Activated T-cell treated with anti-CD3 and anti-CD28 coated beads for 1 hour (primary cell): ENCODE results near the gene XYLT2.
A peak's percentile ranks its signal among the peaks of the same experiment; 100 is the strongest.

Experiments
- DNase-seq: peaks from one replicate; pipeline ENCODE4 v3.0.0-alpha.2; 2020; ENCODE audit warnings: low read depth

Gene XYLT2

DNA sequence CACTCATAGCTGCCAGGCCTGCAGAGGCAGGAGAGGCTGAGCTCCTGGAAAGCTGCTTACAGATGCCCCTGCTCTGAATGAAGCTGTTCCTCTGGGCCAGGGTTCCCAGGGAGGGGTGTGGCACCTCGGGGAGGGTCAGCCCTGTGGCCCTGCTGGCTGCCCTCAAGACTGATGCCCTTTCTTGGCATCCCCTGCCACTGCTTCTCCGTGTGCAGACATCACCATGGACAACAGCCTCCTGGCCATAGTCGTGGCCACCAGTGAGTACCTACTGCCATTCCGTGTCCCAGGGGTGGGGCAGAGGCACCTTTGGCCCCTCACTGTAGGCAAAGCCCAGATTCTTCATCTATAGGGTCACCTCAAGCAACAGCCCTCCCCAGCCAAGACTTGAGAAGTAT is 18.1 kb downstream of the XYLT2 start:
- no peak for DNase-seq

- DNase-seq, result no peak
These were observed 18.8 kb downstream of the XYLT2 start for GRCh38 chr17:50364715-50365114.

GRCh38 chr17:50365165-50365564 is 19.2 kb downstream of the XYLT2 start:
- no peak for DNase-seq

- no peak for DNase-seq
These were observed 19.9 kb downstream of the XYLT2 start for GRCh38 chr17:50365649-50366393.

DNA sequence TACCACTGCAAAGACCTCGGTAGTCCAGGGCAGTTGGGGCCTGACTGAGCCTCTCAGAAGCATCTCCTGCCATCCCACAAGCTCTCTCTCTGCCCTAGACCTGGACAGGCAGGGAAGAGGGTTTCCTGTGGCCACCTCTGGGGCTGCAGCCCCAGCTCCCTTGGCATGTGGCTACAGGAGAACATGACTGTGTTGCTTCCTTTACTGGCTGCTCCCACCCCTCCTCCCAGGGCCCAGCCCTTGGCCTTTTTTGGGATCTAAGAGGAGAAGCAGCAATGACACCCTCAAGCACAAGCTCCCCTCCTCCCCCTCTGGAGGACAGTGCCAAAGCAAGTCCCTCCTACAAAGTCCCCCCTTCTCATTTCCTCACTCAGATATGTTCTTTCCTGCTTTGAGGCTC is 21.5 kb downstream of the XYLT2 start:
- DNase-seq, result no peak

DNA sequence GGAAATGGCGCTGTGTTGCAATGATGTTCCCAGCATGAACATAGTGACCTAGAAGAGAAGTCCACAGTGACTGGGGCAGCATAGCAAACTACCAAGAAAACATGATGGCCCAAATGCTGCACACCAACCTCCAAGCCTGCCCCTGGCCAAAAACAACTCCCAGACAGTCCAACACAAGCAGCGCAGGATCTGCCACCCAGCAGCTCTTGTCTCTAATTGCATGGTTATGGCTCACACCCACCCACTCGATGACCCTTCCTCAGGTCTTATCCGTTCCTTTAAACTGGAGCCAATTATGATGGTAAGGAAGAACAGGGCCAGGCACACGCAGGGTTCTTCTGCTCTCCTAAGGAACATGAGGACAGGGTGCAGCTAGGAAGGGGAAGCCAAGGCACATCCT is 24.1 kb downstream of the XYLT2 start:
- no peak for DNase-seq

DNA sequence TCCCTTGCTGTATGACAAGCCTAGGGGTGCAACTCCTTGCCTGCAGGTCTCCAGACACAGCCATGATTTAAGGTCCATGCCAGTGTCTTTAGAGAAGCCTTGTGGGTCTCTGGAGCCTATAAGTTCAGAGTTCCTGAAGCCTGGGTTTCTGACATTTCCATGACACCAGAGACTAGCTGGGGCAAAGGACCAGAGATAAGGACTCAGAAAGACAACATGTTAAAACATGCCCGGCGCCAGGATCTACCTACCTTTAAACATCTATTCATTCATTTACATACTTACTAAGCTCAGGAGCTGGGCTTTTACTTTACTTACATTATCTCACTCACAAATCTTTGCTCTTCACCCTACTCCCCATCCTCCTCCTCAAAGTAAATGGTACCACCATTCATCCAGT is 25.6 kb downstream of the XYLT2 start:
- no peak for DNase-seq

GRCh38 chr17:50372222-50372757 is 26.4 kb downstream of the XYLT2 start:
- no peak for DNase-seq

- peak; percentile 74 for DNase-seq
These were observed 27.0 kb downstream of the XYLT2 start, which contains the start of the genes EME1 and MRPL27 for GRCh38 chr17:50372758-50373556. Gene EME1, plus strand, starts transcription at chr17:50373229. Its CDS starts 1,980 bp downstream, at chr17:50375209. Gene MRPL27, minus strand, starts transcription at chr17:50373184. Its CDS starts 14 bp downstream, at chr17:50373170.

DNA sequence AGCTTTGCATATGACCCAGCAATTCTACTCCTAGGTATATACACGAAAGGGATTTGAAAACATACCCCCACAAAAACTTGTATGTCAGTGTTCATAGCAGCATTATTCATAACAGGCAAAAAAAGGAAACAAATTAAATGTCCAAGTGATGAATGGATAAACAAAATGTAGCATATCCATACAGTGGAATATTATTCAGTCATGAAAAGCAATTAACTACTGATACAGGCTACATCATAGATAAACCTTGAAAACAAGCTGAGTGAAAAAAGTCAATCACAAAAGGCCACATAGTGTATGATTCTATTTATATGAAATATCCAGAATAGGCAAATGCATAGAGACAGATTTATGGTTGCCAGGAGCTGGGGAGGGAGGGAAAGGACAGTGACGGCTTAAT is 27.8 kb downstream of the XYLT2 start:
- DNase-seq, result no peak

GRCh38 chr17:50375858-50376538 is 30.1 kb downstream of the XYLT2 start:
- no peak for DNase-seq

DNA sequence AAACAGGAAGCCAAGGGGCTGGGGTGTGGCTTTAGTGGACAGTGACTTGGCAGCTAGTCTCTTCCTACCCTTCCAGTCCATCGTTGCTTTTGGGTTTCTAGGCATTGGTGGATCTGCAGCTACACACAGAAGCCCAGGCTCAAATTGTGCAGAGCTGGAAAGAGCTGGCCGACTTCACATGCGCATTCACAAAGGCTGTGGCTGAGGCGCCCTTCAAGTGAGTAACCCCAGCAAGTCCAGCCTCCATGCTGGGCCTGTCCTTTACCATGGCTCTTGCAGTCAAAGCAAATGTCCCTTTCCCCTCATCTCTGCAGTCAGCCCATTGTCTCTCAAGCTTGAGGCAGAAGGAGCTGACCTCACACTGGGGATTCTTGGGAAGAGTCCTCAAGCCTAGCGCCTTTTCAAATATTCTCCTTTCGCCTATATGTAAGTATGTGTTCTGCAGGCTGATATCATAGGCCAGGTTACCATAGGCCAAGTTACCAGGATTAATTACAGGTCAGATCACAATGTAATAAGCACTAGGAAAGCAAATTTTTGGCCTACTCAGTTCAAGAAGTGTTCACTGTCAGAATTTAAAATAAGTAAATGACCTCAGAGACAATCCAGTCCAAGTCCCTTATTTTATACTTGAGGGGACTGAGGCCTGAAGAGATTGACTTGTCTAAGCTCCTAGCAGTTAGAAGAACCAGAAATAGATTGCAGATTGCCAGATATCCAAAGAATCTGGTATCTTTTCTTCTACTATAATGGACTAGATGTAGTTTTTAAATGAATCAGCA is 33.6 kb downstream of the XYLT2 start:
- DNase-seq, result no peak

- no peak for DNase-seq
These were observed 34.7 kb downstream of the XYLT2 start for GRCh38 chr17:50380369-50381259.

DNA sequence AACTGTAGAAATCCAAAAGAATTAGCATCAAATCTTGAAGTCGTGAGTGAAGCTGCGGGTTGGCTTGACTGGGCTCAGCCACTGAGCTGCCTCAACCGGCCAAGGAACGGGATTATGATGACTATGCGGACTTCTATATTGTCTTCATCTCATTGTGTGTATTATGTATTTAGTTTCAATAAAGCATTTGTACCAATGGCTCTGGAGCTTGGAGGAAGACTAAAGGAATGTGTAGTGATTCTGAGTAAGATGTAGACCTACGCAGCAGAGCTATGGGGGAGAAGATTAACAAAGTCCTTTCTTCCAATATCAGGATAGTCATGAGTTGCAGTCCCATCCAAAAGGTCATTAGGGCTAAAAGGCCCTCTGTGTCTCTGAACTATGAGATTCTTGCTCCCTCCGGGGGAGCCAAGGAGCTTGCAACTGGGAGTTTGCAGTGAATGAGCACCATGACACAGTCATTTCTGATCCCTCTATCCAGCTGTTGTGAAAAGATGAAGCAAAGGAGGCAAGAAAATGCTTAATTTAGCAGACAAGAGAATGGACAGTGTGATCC is 35.4 kb downstream of the XYLT2 start:
- DNase-seq, result no peak

GRCh38 chr17:50381920-50382319 is 36.0 kb downstream of the XYLT2 start:
- DNase-seq, result no peak

- DNase-seq, result no peak
These were observed 37.0 kb downstream of the XYLT2 start for GRCh38 chr17:50382931-50383330.

DNA sequence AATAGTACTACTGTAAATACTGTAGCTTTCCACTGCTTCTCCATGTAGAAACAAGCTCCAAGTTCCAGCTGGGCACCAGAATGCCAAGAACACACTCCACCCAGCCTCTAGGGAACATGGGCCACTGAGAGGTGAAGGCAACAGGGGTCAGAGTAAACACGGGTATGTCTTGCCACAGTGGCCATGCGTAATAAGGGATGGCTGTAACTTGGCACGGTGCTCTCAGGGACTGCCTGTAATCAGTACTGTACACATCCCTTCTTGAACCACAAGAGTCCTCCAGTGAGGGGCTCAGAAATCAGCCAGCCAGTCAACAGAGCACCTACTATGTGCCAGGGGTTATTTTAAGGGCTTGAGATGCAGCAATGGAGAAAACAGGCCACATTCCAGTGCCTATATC is 40.6 kb downstream of the XYLT2 start:
- DNase-seq, result no peak

DNA sequence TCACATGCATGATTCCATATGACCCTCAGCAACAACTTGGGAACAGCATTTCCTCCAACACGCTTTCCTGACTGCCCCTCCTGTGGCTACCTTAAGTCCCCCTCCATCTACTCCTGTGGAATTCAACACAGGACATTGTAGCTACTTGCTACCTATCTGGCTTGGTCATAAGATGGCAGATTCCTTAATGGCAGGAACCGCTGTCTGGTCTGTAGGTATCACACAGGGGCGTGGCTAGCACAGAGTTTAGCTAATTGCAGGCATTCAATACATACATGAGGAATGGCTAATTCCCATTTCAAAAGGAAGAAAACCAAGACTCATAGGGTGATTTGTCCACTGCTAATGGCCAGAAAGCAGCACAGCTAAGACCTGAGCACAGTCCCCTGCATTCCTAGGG is 42.8 kb downstream of the XYLT2 start:
- no peak for DNase-seq

GRCh38 chr17:50389534-50389933 is 43.6 kb downstream of the XYLT2 start:
- DNase-seq, result no peak

DNA sequence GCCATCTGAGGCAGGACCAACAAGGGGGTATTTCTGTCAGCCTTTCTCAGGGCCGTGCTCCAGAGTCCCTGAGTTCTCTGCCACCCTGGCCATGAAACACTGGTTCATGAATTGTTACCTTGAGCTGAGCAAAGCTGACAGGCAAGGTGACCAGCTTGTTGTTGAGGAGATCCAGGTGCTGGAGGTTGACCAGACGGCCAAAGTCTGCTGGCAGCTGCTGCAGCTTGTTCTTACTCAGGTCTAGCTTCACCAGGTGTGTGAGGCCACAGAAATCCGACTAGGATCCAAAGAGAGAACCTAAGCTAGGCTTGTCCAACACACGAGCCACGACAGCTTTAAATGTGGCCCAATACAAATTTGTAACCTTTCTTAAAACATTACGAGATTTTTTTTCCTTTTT is 46.7 kb downstream of the XYLT2 start:
- no peak for DNase-seq
